AG04449 (cell line): ENCODE data around the gene C10orf105.
A peak's percentile ranks its signal among the peaks of the same experiment; 100 is the strongest.

Experiments used
- CTCF ChIA-PET: fragments of 350-600 bp; formaldehyde crosslinking; extraction: SDS; loops from one replicate; lab custom pipeline; 2021; ENCODE audit warnings: antibody characterized with exemption; lab: Yijun Ruan, JAX
- POLR2A ChIA-PET: fragments of 400-600, 350-600 bp; formaldehyde crosslinking; extraction: SDS; loops from one replicate; lab custom pipeline; 2020; ENCODE audit warnings: antibody characterized with exemption, inconsistent platforms; lab: Yijun Ruan, JAX
- DNase-seq: peaks from one replicate; pipeline ENCODE4 v3.0.0-alpha.2; 2010; ENCODE audit warnings: low read depth, low spot score
- H3K4me3 ChIP-seq: 2 replicates; pipeline ENCODE4 v1.5.1; 2011; ENCODE audit warnings: low read depth, mild to moderate bottlenecking, control low read depth, low read length
- CTCF ChIP-seq: IDR thresholded peaks from one replicate; pipeline ENCODE4 v1.5.1; 2011; ENCODE audit warnings: mild to moderate bottlenecking, moderate library complexity, low read length, control low read depth, inconsistent platforms; ENCODE audit not compliant: insufficient read depth; ENCODE audit errors: missing control alignments

C10orf105 gene

GRCh38 chr10:71719464-71720201 lies at the start of gene C10orf105:
C10orf105 (minus strand) TSS chr10:71719778; CDS start chr10:71716337, 3,441 bp downstream.
- H3K4me3 ChIP-seq = no peak within 1 kb of the TSS
- ChIA-PET POLR2A (no interaction called here), CTCF (interaction anchor here (0.8 to 0.9 kb wide), 2 partner anchors 10 to 18 kb away, joined by 3 read pairs; no protein-coding TSS in a partner anchor)
- DNase-seq = no peak
- TF ChIP-seq CTCF = no peak

GRCh38 chr10:71767420-71768035 lies 48.0 kb upstream of the C10orf105 start:
- ChIA-PET POLR2A (interaction anchor here (1.3 kb wide), 1 partner anchor 9 kb away, joined by 5 read pairs; no protein-coding TSS in a partner anchor), CTCF (interaction anchor here (0.7 to 2.1 kb wide), 4 partner anchors 10 to 444 kb away, joined by 3 to 5 read pairs (median 4); no protein-coding TSS in a partner anchor)
- H3K4me3 ChIP-seq = no peak overlapping the region
- no peak for TF ChIP-seq CTCF
- no peak for DNase-seq

- peak; percentile 85 for DNase-seq
- TF ChIP-seq CTCF = no peak
- ChIA-PET CTCF (interaction anchor here (0.7 to 1.4 kb wide), 6 partner anchors 9 to 444 kb away, joined by 3 to 5 read pairs (median 3); no protein-coding TSS in a partner anchor), POLR2A (interaction anchor here (0.6 to 1.3 kb wide), 3 partner anchors 8 to 524 kb away, joined by 3 to 5 read pairs (median 3); no protein-coding TSS in a partner anchor)
- no peak overlapping the region for H3K4me3 ChIP-seq
Observed at GRCh38 chr10:71766717-71767419, 47.3 kb upstream of the C10orf105 start.

GRCh38 chr10:71765906-71766716 lies 46.5 kb upstream of the C10orf105 start:
- no peak for DNase-seq
- no peak for TF ChIP-seq CTCF
- ChIA-PET CTCF (interaction anchor here (0.8 to 1.4 kb wide), 5 partner anchors 8 to 443 kb away, joined by 3 to 5 read pairs (median 3); no protein-coding TSS in a partner anchor), POLR2A (interaction anchor here (1.3 kb wide), 1 partner anchor 8 kb away, joined by 5 read pairs; no protein-coding TSS in a partner anchor)
- H3K4me3 ChIP-seq = no peak overlapping the region

GRCh38 chr10:71765176-71765904 lies 45.8 kb upstream of the C10orf105 start:
- H3K4me3 ChIP-seq = no peak overlapping the region
- POLR2A ChIA-PET = interaction anchor here (2.0 kb wide), 1 partner anchor 8 kb away, joined by 9 read pairs; the partner anchor contains the start of gene VSIR
- DNase-seq = no peak
- TF ChIP-seq CTCF = no peak
- CTCF ChIA-PET = interaction anchor here (0.7 to 4.2 kb wide), 2 partner anchors 8 to 131 kb away, joined by 3 to 31 read pairs; partner anchors contain the start of gene VSIR
